Activated T-cell treated with anti-CD3 and anti-CD28 coated beads for 1 hour (primary cell): ENCODE results near the gene C2orf74.
A peak's percentile ranks its signal among the peaks of the same experiment; 100 is the strongest.
"Not testable (repeated sequence)": the region's sequence is repeated elsewhere in the genome, so short reads cannot be mapped to it uniquely, and the experiment has no call there.

Source experiments
- DNase-seq: peaks from one replicate; pipeline ENCODE4 v3.0.0-alpha.2; 2020; ENCODE audit warnings: low read depth

C2orf74 gene

DNA sequence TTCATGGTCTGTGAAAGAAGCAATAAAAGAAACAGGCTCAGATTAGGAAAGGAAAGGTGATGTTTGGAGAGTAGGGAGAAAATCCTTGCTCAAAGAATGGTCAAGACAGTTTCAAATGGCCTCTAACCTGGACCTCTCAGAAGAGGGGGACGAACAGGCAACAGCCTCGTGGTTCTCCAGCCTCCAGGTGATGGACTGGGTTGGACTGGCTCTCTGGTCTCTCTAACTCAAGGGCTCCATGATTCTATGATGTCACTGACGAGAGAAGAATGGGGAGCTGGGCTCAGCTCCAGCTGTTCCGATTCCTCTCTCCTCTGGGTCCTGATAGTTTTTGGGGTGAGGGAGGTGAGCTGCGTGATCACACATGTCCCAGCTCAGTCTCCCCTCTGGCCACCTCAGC, at the start of gene C2orf74:
TSS of gene C2orf74 (plus strand) at position 301 of the 400 bp plus-strand sequence. CDS start 327 bp downstream, outside the sequence.
- no peak for DNase-seq

DNA sequence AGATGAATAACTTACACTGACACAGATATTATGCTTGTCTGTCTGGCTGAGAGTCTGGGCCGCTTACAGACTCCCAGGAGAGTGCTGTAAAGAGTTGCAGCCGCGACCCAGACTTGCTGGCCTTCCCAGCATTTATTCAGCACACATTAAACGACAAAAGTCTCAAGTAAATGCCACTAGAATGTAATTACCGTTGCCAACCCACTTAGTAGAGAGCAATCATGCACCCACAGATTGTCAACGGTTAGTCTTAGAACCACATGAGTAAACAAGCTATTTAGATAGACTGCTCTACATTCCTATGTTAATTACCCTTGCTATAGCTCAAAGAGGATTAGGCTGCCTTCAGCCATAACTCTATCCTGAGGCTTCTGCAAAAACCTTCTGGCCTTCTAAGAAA, 47.8 kb upstream of the C2orf74 start:
- DNase-seq, result no peak

DNA sequence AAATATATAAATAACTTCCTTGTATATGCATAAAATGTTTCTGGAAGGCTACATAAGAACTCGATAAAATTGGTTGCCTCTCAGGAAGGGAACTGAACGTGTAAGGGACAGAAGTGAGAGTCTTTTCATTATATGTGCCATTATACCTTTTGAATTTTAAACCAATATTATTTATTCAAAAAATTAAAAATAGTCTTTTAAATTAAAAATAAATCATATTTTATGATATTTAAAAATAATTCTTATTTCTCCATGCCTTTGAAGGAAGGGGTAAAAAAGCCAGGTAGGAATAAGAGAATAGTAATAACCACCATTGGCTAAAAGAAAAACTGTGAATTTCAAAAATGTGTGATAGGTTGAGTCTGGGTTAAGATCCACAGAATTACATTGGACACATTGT, 45.7 kb upstream of the C2orf74 start:
- DNase-seq, result no peak

DNA sequence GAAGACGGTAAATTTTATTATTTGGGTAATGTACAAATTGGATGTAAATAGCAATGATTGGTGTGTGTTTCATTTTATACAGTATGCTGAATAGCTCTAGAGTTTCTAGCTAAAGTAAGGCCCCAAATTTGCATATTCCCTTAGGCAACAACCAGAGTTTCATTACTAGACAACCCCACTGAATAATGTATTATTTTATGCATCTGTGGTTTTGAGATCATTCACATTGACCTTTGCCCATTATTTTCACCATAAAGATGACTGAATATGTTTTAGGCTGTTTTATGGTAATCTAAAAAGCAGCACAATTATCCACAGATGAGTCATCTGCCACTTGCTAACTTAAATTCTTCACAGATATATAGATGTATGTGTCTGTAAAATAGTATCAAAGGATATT, 44.5 kb upstream of the C2orf74 start:
- DNase-seq, result no peak

DNA sequence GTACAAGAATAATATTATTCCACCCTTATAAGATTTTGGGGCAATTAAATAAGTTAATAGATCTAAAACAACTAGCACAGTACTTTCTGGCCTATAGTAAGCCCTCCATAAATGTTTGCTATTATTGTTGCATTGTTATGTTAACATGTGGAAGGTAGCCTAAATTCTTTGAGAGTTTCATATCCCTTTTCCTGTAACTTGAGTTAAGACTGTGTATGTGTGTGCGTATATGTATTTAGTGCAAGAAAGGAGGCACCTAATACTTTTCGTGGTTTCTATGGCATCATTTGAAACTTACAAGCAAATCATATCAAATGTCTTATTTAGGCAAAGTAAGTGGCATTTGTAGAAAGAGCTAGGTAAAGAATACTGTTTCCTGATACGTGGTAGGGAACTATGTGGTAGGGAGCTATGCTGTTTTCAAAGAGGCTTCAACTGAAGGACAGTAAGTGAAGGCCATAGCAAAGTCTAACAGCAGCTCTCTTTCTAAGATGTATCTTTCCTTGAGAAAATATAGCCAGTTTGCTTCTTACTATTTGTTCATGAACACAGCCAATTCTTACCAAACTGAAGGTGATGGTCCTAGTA, 36.8 kb upstream of the C2orf74 start:
- no peak for DNase-seq

DNA sequence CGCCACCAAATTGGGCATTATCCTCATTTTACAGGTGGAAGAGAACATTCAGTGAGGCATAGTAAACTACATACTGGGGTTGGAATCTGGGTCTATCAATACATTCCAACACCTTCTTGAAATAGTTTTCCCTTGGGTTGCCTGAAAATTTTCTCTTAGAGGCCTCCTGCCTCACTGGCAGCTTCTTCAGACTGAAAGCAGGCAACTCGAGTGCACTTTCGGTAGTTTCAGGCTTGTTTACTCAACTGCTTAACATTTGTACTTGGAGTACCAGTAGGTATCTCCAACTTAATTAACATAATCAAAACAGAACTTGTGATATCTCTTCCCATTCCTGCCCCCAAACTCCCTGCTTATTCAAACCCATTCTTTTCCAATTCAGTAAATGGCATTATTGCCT, 36.2 kb upstream of the C2orf74 start:
- no peak for DNase-seq

DNA sequence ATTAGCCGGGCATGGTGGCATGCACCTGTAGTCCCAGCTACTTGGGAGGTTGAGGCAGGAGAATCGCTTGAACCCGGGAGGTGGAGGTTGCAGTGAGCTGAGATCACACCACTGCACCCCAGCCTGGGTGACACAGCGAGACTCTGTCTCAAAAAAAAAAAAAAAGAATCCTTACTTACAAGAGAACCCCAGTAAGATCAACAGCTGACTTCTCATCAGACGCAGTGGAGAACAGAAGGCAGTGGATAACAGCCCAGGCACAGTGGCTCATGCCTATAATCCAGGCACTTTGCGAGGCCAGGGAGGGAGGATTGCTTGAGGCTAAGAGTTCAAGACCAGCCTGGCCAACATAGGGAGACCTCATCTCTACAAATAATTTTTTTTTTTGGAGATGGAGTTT, 33.9 kb upstream of the C2orf74 start:
- not testable (repeated sequence) for DNase-seq

DNA sequence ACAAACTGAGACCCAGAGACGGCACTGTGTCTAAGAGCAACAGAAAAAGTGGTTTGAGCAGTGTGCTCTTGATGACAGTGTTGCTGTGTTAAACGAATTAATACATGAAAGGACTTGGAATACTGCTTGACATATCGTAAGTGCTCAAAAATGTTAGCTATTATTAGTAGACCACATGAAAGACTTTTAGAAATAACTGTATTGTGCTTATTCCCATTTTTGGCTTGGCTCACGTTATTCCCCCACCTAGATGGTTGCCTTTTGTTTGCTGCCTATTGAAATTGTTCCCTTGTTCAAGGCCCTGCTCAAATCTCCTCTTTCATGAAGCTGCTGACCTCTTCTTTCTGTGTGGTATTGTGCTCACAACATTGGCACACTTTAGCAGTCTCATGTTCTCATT, 27.8 kb upstream of the C2orf74 start:
- DNase-seq, result no peak

DNA sequence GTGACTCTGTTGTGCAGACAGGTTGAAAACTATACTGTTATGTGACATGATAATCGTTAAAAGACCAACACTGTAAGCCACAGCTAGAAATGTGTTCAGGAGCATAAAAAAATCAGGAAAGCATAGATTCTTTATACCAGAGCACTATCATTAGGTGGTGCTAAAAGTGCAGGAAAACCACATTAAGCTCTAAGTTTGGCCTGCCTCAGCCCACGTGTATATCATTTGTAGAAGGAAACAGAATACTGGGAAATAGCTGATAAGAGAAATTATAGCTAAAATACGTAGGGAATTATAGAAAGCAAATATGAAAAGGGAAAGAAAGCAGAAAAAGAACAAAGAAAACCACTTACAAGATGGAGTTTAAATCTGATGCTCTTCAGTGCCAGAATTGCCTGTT, 26.5 kb upstream of the C2orf74 start:
- no peak for DNase-seq

DNA sequence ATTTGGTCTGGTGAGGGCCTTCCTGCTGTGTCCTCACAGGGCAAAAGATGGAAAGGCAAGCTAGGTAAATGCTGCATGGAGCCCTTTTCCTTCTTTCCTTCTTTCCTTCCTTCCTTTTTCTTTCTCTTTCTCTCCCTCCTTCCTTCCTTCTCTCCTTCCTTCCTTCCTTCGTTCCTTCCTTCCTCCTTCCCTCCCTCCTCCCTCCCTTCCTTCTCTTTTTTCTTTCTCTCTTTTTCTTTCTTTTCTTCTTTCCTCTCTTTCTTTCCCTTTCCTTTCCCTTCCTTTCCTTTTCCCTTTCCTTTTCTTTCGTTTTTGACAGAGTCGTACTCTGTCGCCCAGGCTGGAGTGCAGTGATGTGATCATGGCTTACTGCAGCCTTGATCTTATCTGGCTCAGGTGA, 23.1 kb upstream of the C2orf74 start:
- no peak for DNase-seq

DNA sequence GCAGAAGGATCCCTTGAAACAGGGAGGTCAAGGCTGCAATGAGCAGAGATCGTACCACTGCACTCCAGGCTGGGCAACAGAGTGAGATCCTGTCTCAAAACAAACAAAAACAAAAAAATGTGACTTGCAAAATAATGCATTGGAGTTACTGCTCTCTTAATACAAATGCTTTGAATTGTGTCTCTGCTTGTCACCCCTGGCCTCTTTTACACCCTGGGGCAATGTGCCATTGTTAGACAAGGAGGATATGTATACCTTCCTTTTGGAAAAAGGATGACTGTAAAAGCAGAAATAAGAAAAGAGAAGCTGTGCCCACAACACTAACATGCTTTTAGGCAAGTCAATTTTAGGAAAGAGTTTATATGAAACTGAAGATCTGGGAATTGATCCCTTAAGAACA, 20.8 kb upstream of the C2orf74 start:
- no peak for DNase-seq

DNA sequence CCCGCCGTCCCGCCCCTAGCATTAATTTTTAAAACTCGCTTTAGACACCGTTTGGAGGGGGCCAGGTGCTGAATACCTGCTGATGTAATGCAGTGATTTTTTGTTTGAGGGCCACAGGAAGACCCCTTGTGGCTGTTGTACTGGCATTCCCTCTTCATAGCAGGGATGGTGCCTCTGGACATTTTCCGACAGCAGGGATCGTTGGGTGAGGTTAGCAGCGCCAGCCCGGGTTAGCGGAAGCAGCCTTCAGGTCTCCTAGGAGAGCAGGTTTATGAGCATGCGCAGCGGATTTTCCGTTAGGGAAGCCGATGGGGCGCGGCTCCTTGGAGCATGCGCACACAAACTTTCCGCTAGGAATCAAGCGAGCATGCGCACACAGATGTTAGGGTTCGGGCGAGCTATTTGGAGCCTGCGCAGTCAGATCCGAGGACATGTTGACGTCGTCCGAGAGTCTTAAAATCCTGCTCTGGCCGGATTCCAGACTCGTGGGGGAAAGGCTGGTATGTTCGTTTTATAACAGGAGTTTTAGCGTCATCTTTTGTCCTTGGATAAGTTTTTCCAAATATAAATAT, 17.2 kb upstream of the C2orf74 start:
- peak; percentile 88 for DNase-seq

DNA sequence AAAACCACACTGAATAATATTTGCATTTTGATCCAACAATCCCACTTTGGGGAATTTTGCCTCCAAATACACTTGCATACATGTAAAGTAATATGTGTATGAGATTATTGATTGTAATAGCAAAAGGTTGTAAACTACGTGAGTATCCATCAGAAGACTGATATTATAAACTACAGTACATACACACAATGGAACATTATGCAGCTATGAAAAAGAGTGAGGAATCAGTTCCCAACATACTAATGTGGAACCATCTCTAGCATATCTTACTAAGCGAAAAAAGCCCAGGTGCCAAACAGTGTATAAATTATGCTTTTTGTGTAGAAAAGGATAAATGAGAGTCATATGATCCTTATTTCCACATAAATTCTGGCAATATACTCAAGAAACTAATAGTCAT, 16.0 kb upstream of the C2orf74 start:
- DNase-seq, result no peak

DNA sequence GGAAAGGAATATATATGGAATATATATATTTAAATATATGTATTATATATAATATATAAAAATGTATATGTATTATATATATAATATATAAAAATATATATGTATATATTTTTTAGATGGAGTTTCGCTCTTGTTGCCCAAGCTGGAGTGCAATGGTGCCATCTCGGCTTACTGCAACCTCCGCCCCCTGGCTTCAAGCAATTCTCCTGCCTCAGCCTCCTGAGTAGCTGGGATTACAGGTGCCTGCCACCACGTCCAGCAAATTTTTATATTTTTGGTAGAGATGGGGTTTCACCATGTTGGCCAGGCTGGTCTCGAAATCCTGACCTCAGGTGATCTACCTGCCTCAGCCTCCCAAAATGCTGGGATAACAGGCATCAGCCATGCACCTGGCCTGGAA, 13.9 kb upstream of the C2orf74 start:
- not testable (repeated sequence) for DNase-seq

DNA sequence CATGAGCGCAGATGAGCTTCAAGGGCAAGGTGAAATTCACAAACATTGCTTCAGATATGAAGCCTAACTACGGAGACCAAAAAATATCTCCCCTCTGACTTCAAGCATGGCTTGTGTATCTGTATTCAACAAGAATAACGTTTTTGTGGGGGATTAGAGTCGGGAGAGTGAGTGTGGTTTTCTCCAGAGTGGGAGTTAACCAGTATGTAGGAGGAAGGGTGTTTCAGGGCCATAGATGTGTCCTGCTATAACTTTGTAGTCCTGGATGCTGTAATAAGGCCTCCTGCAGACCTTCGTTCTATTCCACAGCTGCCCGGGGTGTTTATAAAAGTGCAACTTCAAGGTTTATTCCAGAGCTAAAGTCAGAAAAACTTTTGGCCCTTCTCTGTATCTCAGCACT, 12.9 kb upstream of the C2orf74 start:
- no peak for DNase-seq

DNA sequence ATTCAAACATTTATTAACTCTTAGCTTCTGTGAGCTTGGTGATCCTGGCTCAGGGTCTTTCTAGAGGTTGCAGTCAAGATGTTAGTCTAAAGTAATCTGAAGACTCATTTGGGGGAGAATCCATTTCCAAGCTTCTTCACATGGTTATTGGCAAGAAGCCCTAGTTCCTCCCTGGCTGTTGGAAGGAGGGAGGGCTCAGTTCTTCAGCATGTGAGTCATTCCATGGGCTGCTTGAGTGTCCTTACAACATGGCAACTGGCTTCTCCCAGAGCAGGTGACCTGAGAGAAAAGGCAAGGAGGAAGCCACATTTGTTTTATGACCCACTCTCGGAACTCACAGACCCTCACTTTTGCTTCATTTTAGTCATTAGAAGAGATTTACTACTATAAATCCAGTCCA, 10.6 kb upstream of the C2orf74 start:
- DNase-seq, result no peak

DNA sequence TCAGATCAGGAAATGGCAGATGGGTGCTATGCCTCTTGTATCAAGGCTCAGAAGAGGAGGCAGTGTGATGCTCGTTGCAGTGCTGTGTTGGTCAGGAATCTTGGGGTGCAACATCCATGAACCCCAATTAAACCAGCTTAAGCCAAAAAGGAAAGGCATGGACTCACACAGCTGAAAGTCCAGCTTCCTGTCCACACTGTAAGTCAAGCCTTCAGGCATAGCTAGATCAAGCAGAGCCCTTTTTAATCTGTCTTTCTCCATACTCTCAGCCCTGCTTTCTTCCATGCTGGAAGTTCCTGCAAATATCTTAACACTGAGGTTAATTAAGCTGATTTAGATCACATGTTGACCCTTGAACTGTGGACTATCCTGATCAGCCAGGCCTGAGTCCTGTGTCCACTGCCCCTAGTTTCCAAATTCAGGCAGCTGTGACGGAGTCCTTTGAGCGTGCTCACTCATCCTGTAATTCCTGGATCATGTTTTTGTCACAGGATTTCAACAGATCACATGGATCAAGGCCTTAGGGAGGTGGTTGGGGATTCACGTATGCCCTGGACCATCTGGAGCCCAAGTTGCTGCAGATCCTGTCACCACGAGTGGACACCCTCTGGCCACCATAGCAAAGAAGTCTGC, 4.5 kb upstream of the C2orf74 start:
- DNase-seq, result no peak

DNA sequence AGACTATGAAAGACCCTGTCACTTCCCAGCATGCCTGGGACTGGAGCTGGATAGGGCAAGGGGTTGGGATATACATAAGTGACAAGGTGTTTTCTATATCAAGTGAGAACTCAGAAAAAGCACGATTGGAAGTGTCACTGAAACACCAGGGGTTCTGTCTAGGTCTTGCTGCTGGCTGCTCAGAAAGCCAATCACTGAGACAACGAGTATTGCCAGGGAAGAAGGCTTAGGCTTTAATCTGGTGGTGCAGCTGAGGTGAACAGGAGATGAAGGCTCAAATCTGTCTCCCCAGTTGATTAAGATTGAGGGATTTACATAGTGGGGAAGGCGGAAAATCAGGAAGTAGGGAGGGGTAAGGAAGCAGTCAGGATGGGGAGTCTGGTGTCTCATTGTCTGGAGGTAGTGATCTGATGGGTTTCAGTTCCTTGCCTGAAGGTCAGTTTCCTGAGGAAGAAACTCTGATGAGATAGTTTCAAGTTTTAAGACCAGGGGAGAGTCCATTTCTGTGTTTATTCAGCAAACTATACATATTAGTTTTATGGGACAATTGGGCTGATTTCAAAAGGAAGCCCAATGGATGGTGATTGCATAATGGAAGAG, 3.5 kb upstream of the C2orf74 start:
- no peak for DNase-seq

DNA sequence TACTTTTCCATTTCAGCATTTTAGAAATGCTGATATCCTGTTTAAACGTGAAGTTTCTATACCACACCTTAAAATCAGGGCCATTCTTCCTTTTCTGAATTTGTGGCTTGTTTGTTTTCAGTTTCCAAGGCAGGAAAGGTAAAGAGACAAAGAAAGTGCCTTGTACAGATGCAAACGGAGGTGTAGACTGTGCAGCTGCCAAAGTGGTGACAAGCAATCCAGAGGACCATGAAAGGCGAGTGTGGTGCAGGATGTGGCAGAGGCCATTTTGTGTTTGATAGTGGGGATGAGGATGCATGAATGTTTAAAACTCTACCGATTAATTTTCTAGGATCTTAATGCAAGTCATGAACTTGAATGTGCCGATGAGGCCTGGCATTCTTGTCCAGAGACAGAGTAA, 733 bp downstream of the C2orf74 start:
- DNase-seq, result no peak

DNA sequence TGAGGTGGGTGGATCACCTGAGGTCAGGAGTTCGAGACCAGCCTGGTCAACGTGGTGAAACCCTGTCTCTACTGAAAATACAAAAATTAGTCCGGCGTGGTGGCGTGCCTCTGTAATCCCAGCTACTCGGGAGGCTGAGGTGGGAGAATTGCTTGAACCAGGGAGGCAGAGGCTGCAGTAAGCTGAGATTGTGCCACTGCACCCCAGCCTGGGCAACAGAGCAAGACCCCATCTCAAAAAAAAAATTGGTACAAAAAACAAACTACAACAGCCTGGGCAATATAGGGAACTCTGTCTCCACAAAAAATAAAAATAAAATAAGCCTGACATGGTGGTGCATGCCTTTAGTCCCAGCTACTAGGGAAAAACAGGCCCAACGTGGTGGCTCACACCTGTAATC, 3.1 kb downstream of the C2orf74 start:
- DNase-seq, result not testable (repeated sequence)

DNA sequence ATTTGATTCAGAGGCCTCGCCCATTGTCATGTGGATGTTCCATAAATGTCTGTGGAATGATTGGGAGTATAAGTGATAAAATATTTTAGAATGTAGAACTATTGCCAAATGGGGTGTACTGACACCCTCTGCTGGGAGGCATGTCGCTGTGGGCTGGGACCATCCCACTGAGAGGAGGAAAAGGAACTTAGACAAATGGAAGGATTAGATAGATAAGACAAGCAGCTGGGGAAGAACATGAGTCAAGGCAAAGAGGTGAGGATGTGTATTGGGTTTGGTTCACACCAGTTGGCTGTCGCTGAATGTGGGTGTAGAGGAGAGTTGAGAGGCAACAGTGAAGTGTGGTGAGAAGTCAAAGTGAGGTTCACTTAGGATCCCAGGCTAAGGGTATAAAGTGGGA, 4.0 kb downstream of the C2orf74 start:
- DNase-seq, result no peak

DNA sequence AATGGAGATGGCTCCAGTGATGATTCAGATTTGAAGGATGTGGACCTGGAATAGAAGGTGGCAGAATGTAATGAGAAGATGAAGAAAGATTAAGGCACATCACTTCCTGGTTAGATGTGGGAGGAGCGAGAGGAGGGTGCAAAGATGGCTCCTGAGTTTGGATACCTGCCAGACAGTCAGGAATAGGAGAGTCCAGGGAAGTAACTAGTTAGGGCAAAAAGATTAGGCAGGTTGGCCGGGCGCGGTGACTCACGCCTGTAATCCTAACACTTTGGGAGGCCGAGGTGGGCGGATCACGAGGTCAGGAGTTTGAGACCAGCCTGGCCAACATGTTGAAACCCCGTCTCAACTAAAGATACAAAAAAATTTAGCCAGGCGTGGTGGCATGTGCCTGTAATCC, 5.6 kb downstream of the C2orf74 start:
- no peak for DNase-seq

DNA sequence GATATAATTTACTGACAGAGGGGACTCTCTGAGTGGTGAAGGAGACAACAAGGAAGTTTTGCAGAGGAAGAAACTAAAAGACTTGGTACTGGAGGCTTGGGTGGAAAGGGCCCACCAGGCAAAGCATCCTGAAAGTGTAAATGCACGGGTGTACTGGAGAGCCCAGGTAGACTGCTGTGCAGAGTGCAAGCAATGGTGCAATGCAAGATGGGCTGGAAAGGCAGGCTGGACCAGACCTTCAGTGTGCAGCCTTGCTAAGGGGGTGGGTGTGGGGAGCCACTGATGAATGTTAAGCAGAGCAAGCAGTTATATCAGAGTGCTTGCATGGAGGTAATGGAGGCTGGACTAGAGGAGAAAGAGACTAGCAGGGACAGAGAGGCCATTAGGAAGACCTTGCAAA, 10.7 kb downstream of the C2orf74 start:
- no peak for DNase-seq

DNA sequence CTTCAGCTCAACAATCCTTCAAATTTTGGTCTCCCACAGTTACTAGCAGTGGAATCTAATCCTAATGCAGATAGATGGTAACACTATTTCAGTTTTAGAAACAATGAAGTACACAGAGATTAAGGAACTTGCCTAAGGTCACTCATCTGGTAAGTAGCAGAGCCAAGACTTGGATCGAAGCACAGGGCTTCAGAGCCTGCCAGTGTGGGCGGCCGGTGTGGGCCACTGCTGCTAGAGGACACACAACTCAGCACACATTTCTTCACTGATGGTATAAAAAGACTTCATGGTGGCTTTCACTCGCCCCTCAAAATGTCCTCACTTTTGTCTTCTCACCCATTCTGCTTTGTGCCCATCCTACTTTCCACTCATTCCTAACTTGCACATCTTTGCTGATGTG, 11.1 kb downstream of the C2orf74 start:
- DNase-seq, result no peak
